Stimulated activated CD4-positive, alpha-beta T cell treated with anti-CD3 and anti-CD28 coated beads, TNF-alpha, amount 100 ng/mL, for 4 hours (primary cell): Measurements from ENCODE around the gene MYOF.
A peak's percentile ranks its signal among the peaks of the same experiment; 100 is the strongest.
"Not testable (repeated sequence)": the region's sequence is repeated elsewhere in the genome, so short reads cannot be mapped to it uniquely, and the experiment has no call there.

Source experiments
- DNase-seq, 3 experiments: peaks; one replicate each; pipeline ENCODE4 v3.0.0-alpha.2; 2020; ENCODE audit warnings: low read depth in 3 of 3

MYOF gene

GRCh38 chr10:93392121-93392520 is 90.0 kb downstream of the MYOF start:
- no peak for DNase-seq

- no peak for DNase-seq
Measured at GRCh38 chr10:93390306-93391090, 91.6 kb downstream of the MYOF start.

GRCh38 chr10:93386631-93387369 is 95.3 kb downstream of the MYOF start:
- no peak for DNase-seq

GRCh38 chr10:93385345-93385744 is 96.8 kb downstream of the MYOF start:
- no peak for DNase-seq

GRCh38 chr10:93384006-93384405 is 98.1 kb downstream of the MYOF start:
- DNase-seq, result no peak

- DNase-seq, result no peak
Measured at GRCh38 chr10:93383562-93383981, 98.6 kb downstream of the MYOF start.

GRCh38 chr10:93379731-93380575 is 102.2 kb downstream of the MYOF start:
- DNase-seq, result no peak

- no peak for DNase-seq
Measured at GRCh38 chr10:93378997-93379730, 103.0 kb downstream of the MYOF start.

GRCh38 chr10:93378039-93378438 is 104.1 kb downstream of the MYOF start:
- DNase-seq, result no peak

- DNase-seq, result peak in 1 of 3 experiments; percentile 16
Measured at GRCh38 chr10:93376372-93377293, 105.5 kb downstream of the MYOF start.

GRCh38 chr10:93370961-93371360 is 111.2 kb downstream of the MYOF start:
- no peak for DNase-seq

GRCh38 chr10:93369588-93370164 is 112.5 kb downstream of the MYOF start:
- no peak for DNase-seq

- DNase-seq, result no peak
Measured at GRCh38 chr10:93368210-93368609, 113.9 kb downstream of the MYOF start.

GRCh38 chr10:93367664-93368063 is 114.5 kb downstream of the MYOF start:
- no peak for DNase-seq

- no peak for DNase-seq
Measured at GRCh38 chr10:93364966-93365365, 117.2 kb downstream of the MYOF start.

- DNase-seq, result no peak
Measured at GRCh38 chr10:93363891-93364648, 118.1 kb downstream of the MYOF start.

- not testable (repeated sequence) for DNase-seq
Measured at GRCh38 chr10:93358398-93358797, 123.7 kb downstream of the MYOF start.

GRCh38 chr10:93357680-93358079 is 124.5 kb downstream of the MYOF start:
- no peak for DNase-seq

- no peak for DNase-seq
Measured at GRCh38 chr10:93356516-93356915, 125.6 kb downstream of the MYOF start.
